Motor neuron (in vitro differentiated cells): ENCODE data around the gene UBE2G1. TPM values are rescaled to one million over a fixed set of nuclear protein-coding genes. Genes with fewer than 3 reads are reported as not detected.
"Not testable (repeated sequence)": the region's sequence is repeated elsewhere in the genome, so short reads cannot be mapped to it uniquely, and the experiment has no call there.

Experiments used
- ATAC-seq, 8 experiments: fragments of 200-7000 bp; cut with Tn5 transposase; replicated peaks in 6 of 8; 2 replicates each; pipeline ENCODE4 v1.8.0; 2021; ENCODE audit warnings: mild to moderate bottlenecking in 8 of 8, moderate library complexity in 8 of 8
- H3K27ac ChIP-seq, 2 donors: fragments of 250-450 bp; sonication (Bioruptor Pico); 2 replicates each; pipeline ENCODE4 v1.9.0; 2021; ENCODE audit warnings: antibody characterized with exemption in 2 of 2, mild to moderate bottlenecking in 2 of 2, moderate library complexity in 1 of 2
- H3K4me1 ChIP-seq, 2 donors: fragments of 250-450 bp; sonication (Bioruptor Pico); replicated peaks in 1 of 2; 2 replicates each; pipeline ENCODE4 v1.6.1; 2021; ENCODE audit warnings: antibody characterized with exemption in 2 of 2, mild to moderate bottlenecking in 2 of 2, moderate library complexity in 1 of 2
- H3K4me3 ChIP-seq, 5 donors: fragments of 250-450 bp; sonication (Bioruptor Pico); 2 replicates each; pipeline ENCODE4 v1.9.0; 2021; ENCODE audit warnings: antibody characterized with exemption in 5 of 5, mild to moderate bottlenecking in 5 of 5, moderate library complexity in 4 of 5
- WGBS, 10 experiments: fragments of 450-650 bp; shearing (Covaris generic); methylation state at CpG; one replicate each; pipeline ENCODE4 v1.0.0; 2022; 5-methylcytosine and 5-hydroxymethylcytosine counted together
- in situ Hi-C, 9 experiments: fragments of 400-800 bp; cut with MboI; loops; one replicate each; pipeline ENCODE4 v1.15.0; 2021; ENCODE audit warnings: low sequenced_read_pairs in 9 of 9, low pct_unique_long_range_greater_than_20kb in 2 of 9; ENCODE audit not compliant: unreplicated experiment in 9 of 9
- total RNA-seq, 8 experiments: library from RNA; unstranded; fragments of 300-600 nt; gene quantifications; 2 replicates each; pipeline versions ENCODE4 v1.2.3 to v1.2.4, GENCODE V29; 2022

UBE2G1 gene
- total RNA-seq, 8 experiments from 2014 or later = 22.2 to 43.2 (median 30.4) TPM

GRCh38 chr17:4368341-4368740 is 1.9 kb upstream of the UBE2G1 start:
- 60 to 100% (median 93%) methylated on average over 1 to 4 of the region's 5 CpGs; no CpG with 5 or more reads in 2 of the 10 experiments for WGBS, 10 experiments
- Histone ChIP-seq H3K4me3 (no peak overlapping the region), H3K4me1 (peaks cover 3 to 8% of the 10 kb centered on the region in 2 donors), H3K27ac (no peak overlapping the region)
- in situ Hi-C loops = no loop called here
- no peak for ATAC-seq

- 90 to 100% (median 100%) methylated on average over 2 to 10 of the region's 10 CpGs; no CpG with 5 or more reads in 1 of the 10 experiments for WGBS, 10 experiments
- in situ Hi-C loops, ATAC-seq, H3K4me1 ChIP-seq: not testable (repeated sequence)
- peak overlapping the region; percentile 48 to 69 for H3K27ac ChIP-seq
- H3K4me3 ChIP-seq = peak overlapping the region in 2 of 5 donors; percentile 77 to 100
These were observed 702 bp upstream of the UBE2G1 start for GRCh38 chr17:4367177-4367576.

DNA sequence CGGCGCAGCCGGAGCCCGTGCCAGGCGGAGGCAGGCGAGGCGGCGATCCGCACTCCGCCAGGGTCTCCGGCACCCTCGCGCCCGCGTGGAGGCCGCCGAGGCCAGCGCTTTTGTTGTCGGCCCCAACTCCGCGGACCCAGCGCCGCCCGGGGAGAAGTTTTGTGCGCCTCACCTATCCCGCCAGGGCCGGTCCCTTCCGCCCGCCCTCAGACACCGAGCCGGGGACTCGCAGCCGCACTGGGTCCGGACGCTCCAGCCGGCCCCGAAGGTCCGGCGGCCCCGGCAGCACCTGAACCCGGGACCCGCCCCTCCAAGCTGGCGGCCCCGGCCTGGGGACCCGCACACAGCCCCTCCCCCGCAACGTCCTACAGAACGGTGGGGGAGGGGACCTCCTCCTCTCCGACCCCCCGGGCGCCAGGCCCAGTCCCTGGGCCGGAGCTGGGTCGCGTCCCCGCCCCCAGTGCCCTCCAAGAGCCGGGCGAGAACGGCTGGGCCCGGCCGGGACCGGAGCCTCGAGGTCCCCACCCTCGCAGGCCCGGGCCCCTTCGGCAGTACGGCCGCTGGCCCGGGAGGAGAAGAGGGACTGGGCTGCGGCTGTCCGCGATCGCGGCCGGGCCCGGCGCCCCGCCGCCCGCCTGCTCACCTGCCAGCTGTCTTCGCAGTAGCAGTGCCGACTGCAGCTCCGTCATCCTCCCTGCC is 698 bp downstream of the UBE2G1 start:
- in situ Hi-C loops = no loop called here
- ATAC-seq = peak in 7 of 8 experiments; percentile 1 to 25 (median 14)
- peaks cover 3 to 8% of the 10 kb centered on the region in 2 donors for H3K4me1 ChIP-seq
- H3K27ac ChIP-seq = peak overlapping the region; percentile 88 to 89
- H3K4me3 ChIP-seq = peak overlapping the region; percentile 77 to 100 (median 92)
- no CpG with 5 or more reads among the region's 82 CpGs for WGBS, 10 experiments

- 0% methylated on average over 1 to 11 of the region's 38 CpGs; no CpG with 5 or more reads in 4 of the 10 experiments for WGBS, 10 experiments
- H3K4me1 ChIP-seq = peaks cover 3 to 8% of the 10 kb centered on the region in 2 donors
- H3K27ac ChIP-seq = peak overlapping the region; percentile 88 to 89
- peak; percentile 63 to 73 (median 65) for ATAC-seq
- H3K4me3 ChIP-seq = peak overlapping the region; percentile 77 to 100 (median 92)
- in situ Hi-C loops = no loop called here
These were observed 1.3 kb downstream of the UBE2G1 start for GRCh38 chr17:4365103-4365627.

- 23 to 100% (median 54%) methylated on average over 1 to 8 of the region's 18 CpGs; no CpG with 5 or more reads in 4 of the 10 experiments for WGBS, 10 experiments
- peak overlapping the region in 1 of 2 donors; percentile 88 for H3K27ac ChIP-seq
- peak overlapping the region; percentile 77 to 100 (median 92) for H3K4me3 ChIP-seq
- in situ Hi-C loops = no loop called here
- no peak for ATAC-seq
- H3K4me1 ChIP-seq = peaks cover 3 to 8% of the 10 kb centered on the region in 2 donors
These were observed 1.8 kb downstream of the UBE2G1 start for GRCh38 chr17:4364622-4365041.

- ATAC-seq = no peak
- no peak overlapping the region for H3K27ac ChIP-seq
- H3K4me1 ChIP-seq = peaks cover 3 to 7% of the 10 kb centered on the region in 2 donors
- in situ Hi-C loops = no loop called here
- WGBS, 10 experiments = 50 to 100% (median 86%) methylated on average over 1 to 4 of the region's 4 CpGs
- H3K4me3 ChIP-seq = no peak overlapping the region
These were observed 4.3 kb downstream of the UBE2G1 start for GRCh38 chr17:4362141-4362540.

GRCh38 chr17:4358154-4358553 is 8.3 kb downstream of the UBE2G1 start:
- no peak for ATAC-seq
- H3K27ac ChIP-seq = no peak overlapping the region
- H3K4me1 ChIP-seq = peaks cover 0 to 3% of the 10 kb centered on the region in 2 donors
- no peak overlapping the region for H3K4me3 ChIP-seq
- in situ Hi-C loops = no loop called here
- WGBS, 10 experiments = 83 to 100% (median 98%) methylated on average over 1 to 4 of the region's 4 CpGs; no CpG with 5 or more reads in 2 of the 10 experiments

- Histone ChIP-seq H3K27ac (no peak overlapping the region), H3K4me1 (peaks cover 0 to 3% of the 10 kb centered on the region in 2 donors), H3K4me3 (no peak overlapping the region)
- no peak for ATAC-seq
- WGBS, 10 experiments = 100% methylated on average over 1 of the region's 1 CpG; no CpG with 5 or more reads in 5 of the 10 experiments
- in situ Hi-C loops = no loop called here
These were observed 8.8 kb downstream of the UBE2G1 start for GRCh38 chr17:4357671-4358070.

DNA sequence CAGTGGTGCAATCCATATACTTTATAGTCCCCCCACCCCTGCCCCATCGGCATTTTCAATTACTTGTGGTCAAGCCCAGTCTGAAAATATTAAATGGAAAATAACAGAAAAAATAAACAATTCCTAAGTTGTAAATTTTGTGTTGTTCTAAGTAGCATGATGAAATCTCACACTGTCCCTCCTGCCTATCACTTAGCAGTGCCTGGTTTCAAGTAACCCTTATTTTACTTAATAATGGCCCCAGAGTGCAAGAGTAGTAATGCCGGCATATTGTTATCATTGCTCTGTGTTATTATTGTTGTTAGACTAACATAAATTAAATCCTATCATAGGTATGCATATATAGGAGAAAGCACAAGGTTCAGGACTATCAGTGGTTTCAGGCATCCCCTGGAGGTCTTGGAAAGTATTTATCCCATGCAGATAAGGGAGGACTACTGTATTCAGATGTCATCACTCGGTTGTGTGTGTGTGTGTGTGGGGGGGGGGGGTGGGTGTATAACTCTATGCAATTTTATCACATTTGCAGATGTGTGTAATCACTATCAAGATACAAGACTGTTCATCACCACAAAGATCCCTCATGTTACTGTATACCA is 9.3 kb downstream of the UBE2G1 start:
- H3K27ac ChIP-seq = no peak overlapping the region
- peak in 3 of 8 experiments; percentile 64 to 91 (median 70) for ATAC-seq
- 14 to 100% (median 72%) methylated on average over 1 to 2 of the region's 3 CpGs; no CpG with 5 or more reads in 2 of the 10 experiments for WGBS, 10 experiments
- H3K4me3 ChIP-seq = no peak overlapping the region
- peaks cover 0 to 3% of the 10 kb centered on the region in 2 donors for H3K4me1 ChIP-seq
- in situ Hi-C loops = no loop called here

GRCh38 chr17:4354862-4355514 is 11.5 kb downstream of the UBE2G1 start:
- WGBS, 10 experiments = 40 to 100% (median 96%) methylated on average over 1 to 7 of the region's 11 CpGs; no CpG with 5 or more reads in 2 of the 10 experiments
- no peak for ATAC-seq
- in situ Hi-C loops = no loop called here
- Histone ChIP-seq H3K4me3 (no peak overlapping the region), H3K27ac (no peak overlapping the region), H3K4me1 (peaks cover 0 to 3% of the 10 kb centered on the region in 2 donors)

DNA sequence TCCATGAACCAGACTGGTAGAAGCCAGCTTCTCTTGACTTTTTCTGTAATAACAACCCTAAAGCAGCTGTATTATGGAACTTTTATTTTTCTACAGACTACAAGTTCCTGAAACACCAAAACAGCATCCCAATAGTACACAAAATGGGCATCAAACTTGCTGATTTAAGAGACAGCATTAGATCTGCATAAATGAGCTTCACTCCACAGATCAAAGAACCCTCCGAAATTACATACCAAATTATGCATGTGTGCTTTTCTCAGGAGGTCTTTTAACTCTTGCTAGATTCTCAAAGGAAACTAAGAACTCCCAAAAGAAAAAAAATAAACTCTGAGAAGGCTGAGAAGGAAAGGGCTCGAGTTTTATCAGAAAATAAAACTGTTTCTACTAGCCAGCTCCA is 12.3 kb downstream of the UBE2G1 start:
- in situ Hi-C loops = no loop called here
- no peak overlapping the region for H3K27ac ChIP-seq
- no peak overlapping the region for H3K4me3 ChIP-seq
- 13 to 63% (median 42%) methylated on average over 1 to 2 of the region's 2 CpGs; no CpG with 5 or more reads in 1 of the 10 experiments for WGBS, 10 experiments
- ATAC-seq = peak in 2 of 8 experiments; percentile 57 to 75
- peaks cover 0 to 3% of the 10 kb centered on the region in 2 donors for H3K4me1 ChIP-seq

- H3K27ac ChIP-seq, ATAC-seq, H3K4me3 ChIP-seq, in situ Hi-C loops, H3K4me1 ChIP-seq: not testable (repeated sequence)
- WGBS, 10 experiments = 80 to 100% (median 100%) methylated on average over 1 of the region's 2 CpGs; no CpG with 5 or more reads in 5 of the 10 experiments
These were observed 16.3 kb downstream of the UBE2G1 start for GRCh38 chr17:4350214-4350613.
